ENCODE results near the gene ADCY7. TPM values are rescaled to one million over a fixed set of nuclear protein-coding genes. Genes with fewer than 3 reads are reported as not detected.

Gene ADCY7
- total and polyA plus RNA-seq, 9 of the 15 experiments (the other 6 are each of a cell fraction or from before 2014, with no cell fraction given) = 2.3 to 108 (median 28.6) TPM

DNA sequence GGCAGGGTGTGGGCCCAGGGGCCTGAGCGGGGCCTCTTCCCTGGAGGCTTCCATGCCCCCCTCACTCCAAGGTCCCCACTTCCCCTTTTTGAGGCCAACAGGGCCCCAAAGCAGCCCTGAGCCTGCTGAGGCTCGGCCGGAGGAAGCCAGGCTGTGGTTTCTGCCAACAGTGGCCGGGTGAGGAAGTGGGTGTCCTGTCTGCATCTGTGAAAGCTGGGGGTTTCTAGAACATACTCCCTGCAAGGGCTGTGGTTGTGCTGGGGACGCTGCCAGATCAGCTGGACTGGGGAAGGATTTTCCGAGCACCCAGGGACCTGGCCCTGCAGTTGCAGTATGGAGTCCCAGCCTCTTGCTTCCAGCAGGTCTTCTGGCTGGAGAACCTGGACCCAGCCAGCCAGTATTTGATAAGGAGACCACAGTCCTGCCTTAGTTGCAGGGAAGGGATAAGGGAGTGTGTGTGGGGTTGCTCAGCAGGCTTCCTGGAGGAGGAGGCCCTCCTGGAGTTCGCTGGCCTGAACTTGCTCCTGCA is 15.7 kb downstream of the ADCY7 start (continued):
- TF ChIP-seq ZNF766 (CRISPR knock-in tag; conservative IDR thresholded peaks at IDR 0.05) (0 out of 2 replicates have a peak, but pooled peaks have one; percentile 69), POLR2G (IDR thresholded peaks at IDR 0.05; ENCODE audit: low read depth, low read length) (0 out of 2 replicates have a peak, but pooled peaks have one; percentile 16), MBD2 (IDR thresholded peaks at IDR 0.05; ENCODE audit: borderline replicate concordance, low read depth) (0 out of 2 replicates have a peak, but pooled peaks have one; percentile 11), VEZF1 (CRISPR knock-in tag; IDR thresholded peaks at IDR 0.05) (peak; percentile 91), RAD21 (CRISPR knock-in tag; conservative IDR thresholded peaks at IDR 0.05 in 1 of 2, IDR thresholded peaks at IDR 0.05 in 1 of 2) (peak in 1 of 2 experiments; percentile 38; a peak in 1 of 4 replicates), ZNF639 (CRISPR knock-in tag; conservative IDR thresholded peaks at IDR 0.05 in 1 of 2, IDR thresholded peaks at IDR 0.05 in 1 of 2) (0 out of 4 replicates have a peak, but pooled peaks of 1 of the 2 experiments have one; percentile 39), CHD4 (IDR thresholded peaks at IDR 0.05; ENCODE audit: insufficient read depth, insufficient replicate concordance, low read depth, low read length, poor library complexity, severe bottlenecking) (no peak), ZNF551 (CRISPR knock-in tag; IDR thresholded peaks at IDR 0.05) (no peak), E2F3 (CRISPR knock-in tag; IDR thresholded peaks at IDR 0.05) (peak; percentile 26; the same call in 1 of the 2 replicates), CBX1 (IDR thresholded peaks at IDR 0.05; ENCODE audit: low read depth) (0 out of 2 replicates have a peak, but pooled peaks have one; percentile 38), ZFP36 (IDR thresholded peaks at IDR 0.05; ENCODE audit: low read depth, low read length, partially characterized antibody) (peak; percentile 96), ZBTB17 (CRISPR knock-in tag; IDR thresholded peaks at IDR 0.05) (peak; percentile 42; the same call in 1 of the 2 replicates), ZBTB11 (CRISPR knock-in tag; IDR thresholded peaks at IDR 0.05) (peak in 2 of 3 experiments; percentile 13 to 77; a peak in 2 of 6 replicates), MAZ (CRISPR knock-in tag; conservative IDR thresholded peaks at IDR 0.05 in 1 of 2, IDR thresholded peaks at IDR 0.05 in 1 of 2) (peak; percentile 45 to 56; a peak in 2 of 4 replicates), BHLHE40 (IDR thresholded peaks at IDR 0.05; ENCODE audit: low read length) (0 out of 2 replicates have a peak, but pooled peaks have one; percentile 15), CTBP1 (IDR thresholded peaks at IDR 0.05; ENCODE audit: borderline replicate concordance) (peak; percentile 31; the same call in 1 of the 2 replicates)
